Kidney epithelial cell (primary cell): ENCODE measurements around the gene PYDC1. TPM values are rescaled to one million over a fixed set of nuclear protein-coding genes. Genes with fewer than 3 reads are reported as not detected.

Source experiments
- DNase-seq: peaks from one replicate; pipeline ENCODE4 v3.0.0-alpha.2; 2010; ENCODE audit warnings: low read depth
- H3K27me3 ChIP-seq: 2 replicates; pipeline ENCODE4 v1.6.0; 2011; ENCODE audit warnings: low read length; ENCODE audit not compliant: control insufficient read depth, insufficient read depth
- H3K36me3 ChIP-seq: 2 replicates; pipeline ENCODE4 v1.5.1; 2011; ENCODE audit warnings: low read length; ENCODE audit not compliant: control insufficient read depth, insufficient read depth
- H3K4me3 ChIP-seq: 2 replicates; pipeline ENCODE4 v1.5.1; 2011; ENCODE audit warnings: low read depth, mild to moderate bottlenecking, control low read depth, low read length
- CTCF ChIP-seq: IDR thresholded peaks from 2 replicates; pipeline ENCODE4 v1.5.1; 2011; ENCODE audit warnings: mild to moderate bottlenecking, moderate library complexity, low read length, control low read depth, inconsistent platforms; ENCODE audit not compliant: insufficient read depth, poor library complexity, severe bottlenecking
- total RNA-seq: library from RNA; depleted of rRNA; stranded (reverse); fragments of >200 nt; gene quantifications from 2 replicates; pipeline ENCODE4 v1.2.3, GENCODE V29; 2015

PYDC1 gene
- total RNA-seq, 1 donor from 2014 or later = not detected

DNA sequence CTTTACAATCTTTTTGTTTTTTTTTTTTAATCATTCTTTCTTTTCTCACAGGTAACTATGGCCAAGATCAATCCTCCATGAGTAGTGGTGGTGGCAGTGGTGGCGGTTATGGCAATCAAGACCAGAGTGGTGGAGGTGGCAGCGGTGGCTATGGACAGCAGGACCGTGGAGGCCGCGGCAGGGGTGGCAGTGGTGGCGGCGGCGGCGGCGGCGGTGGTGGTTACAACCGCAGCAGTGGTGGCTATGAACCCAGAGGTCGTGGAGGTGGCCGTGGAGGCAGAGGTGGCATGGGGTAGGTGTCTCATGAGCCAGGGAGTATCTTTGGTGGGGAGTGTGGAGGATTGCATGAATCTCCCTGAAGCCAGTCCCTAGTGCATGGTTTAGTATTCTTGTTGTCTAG, 32.0 kb downstream of the PYDC1 start:
- Histone ChIP-seq H3K36me3 (peaks cover 8% of the 10 kb centered on the region), H3K4me3 (no peak overlapping the region), H3K27me3 (no peaks in the 10 kb centered on the region)
- no peak for TF ChIP-seq CTCF
- no peak for DNase-seq

- Histone ChIP-seq H3K27me3 (no peaks in the 10 kb centered on the region), H3K36me3 (peaks cover 8% of the 10 kb centered on the region), H3K4me3 (no peak overlapping the region)
- TF ChIP-seq CTCF = no peak
- no peak for DNase-seq
Measured at GRCh38 chr16:31183432-31184428, 33.2 kb downstream of the PYDC1 start.

DNA sequence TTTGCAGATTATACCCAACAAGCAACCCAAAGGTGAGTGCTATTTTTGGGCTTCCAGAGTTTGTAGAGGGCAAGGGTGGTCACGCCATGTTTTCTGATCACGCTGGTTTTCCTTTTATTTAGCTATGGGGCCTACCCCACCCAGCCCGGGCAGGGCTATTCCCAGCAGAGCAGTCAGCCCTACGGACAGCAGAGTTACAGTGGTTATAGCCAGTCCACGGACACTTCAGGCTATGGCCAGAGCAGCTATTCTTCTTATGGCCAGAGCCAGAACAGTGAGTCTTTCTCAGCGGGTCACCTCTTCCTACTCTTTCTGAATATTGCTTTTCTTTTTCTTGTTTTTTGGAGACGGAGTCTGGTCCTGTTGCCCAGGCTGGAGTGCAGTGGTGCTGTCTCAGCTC, 34.5 kb downstream of the PYDC1 start:
- TF ChIP-seq CTCF = no peak
- Histone ChIP-seq H3K4me3 (peak overlapping the region; percentile 63), H3K27me3 (no peaks in the 10 kb centered on the region), H3K36me3 (peaks cover 5% of the 10 kb centered on the region)
- no peak for DNase-seq

GRCh38 chr16:31181102-31181830, 35.7 kb downstream of the PYDC1 start:
- H3K36me3 ChIP-seq = peaks cover 4% of the 10 kb centered on the region
- no peak for TF ChIP-seq CTCF
- H3K4me3 ChIP-seq = peak overlapping the region; percentile 63
- no peaks in the 10 kb centered on the region for H3K27me3 ChIP-seq
- DNase-seq = no peak

- no peak for DNase-seq
- Histone ChIP-seq H3K4me3 (peak within 1 kb of the TSS; percentile 63), H3K27me3 (no peaks in the 10 kb centered on the region), H3K36me3 (no peaks in the 10 kb centered on the region)
- no peak for TF ChIP-seq CTCF
Measured at GRCh38 chr16:31179747-31180459, 37.0 kb downstream of the PYDC1 start, which contains the start of gene FUS. FUS (plus strand) TSS chr16:31180139; CDS start chr16:31180215, 76 bp downstream.
